Limb (tissue), 2 donors: Measurements from ENCODE around the gene APOL3.
"Not testable (repeated sequence)": the region's sequence is repeated elsewhere in the genome, so short reads cannot be mapped to it uniquely, and the experiment has no call there.

Experiments
- DNase-seq, 2 donors: peaks; one replicate each; pipeline ENCODE4 v3.0.0-alpha.2; 2016; ENCODE audit errors: extremely low spot score in 2 of 2

APOL3 gene

DNA sequence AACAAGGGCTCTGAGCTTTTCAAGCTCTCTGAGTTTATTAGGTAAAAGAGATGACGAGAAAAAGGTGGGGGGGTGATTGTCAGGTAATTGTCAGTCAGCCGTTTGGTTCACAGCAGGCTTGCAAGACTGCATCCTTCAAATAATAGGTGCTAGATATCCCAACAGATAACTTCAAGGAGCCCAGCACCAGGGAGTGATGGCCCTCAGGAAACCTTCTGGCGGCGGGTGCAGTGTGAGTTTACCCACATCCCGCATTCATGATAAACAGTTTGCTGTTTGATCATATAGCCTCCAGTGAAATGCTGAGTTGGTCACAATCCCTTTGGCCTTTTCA lies 1.2 kb upstream of the APOL3 start:
- not testable (repeated sequence) for DNase-seq

GRCh38 chr22:36156515-36157419 lies 3.8 kb downstream of the APOL3 start:
- peak; percentile 62 to 66 for DNase-seq

DNA sequence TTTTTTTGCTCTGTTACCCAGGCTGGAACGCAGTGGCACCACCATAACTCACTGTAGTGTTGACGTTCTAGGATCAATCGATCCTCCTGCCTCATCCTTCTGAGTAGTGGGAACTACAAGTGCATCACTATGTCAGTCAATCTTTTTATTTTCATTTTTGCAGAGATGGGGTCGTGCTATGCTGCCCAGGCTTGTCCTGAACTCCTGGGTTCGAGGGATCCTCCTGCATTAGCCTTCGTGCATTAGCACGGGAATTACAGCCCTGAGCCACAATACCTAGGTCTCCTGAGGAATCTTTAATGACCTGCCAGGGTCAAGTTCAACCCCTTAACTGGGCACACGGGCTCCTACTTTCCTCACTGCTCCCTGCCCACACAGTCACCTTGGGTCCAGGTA lies 4.4 kb downstream of the APOL3 start:
- no peak for DNase-seq

DNA sequence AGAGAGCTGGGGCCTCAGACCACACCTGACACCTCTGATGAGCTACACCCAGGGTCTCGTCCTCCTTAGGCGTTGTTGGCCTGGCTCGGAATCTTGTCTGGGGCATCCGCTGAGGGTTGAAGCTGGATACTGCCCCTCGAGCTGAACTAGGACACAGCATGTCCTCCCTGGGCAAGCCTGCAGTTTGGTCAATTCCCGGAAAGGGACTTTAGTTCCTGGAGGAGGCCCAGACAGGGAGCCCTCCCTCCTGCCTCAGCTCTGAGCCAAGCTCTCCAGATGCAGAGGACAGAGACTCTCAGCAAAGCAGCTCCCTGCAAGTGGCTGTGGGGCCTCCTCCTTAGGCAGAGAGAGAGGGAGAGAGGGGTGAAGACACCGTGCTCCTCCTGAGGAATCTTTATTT lies 4.9 kb downstream of the APOL3 start:
- DNase-seq: peak; percentile 24 to 55

DNA sequence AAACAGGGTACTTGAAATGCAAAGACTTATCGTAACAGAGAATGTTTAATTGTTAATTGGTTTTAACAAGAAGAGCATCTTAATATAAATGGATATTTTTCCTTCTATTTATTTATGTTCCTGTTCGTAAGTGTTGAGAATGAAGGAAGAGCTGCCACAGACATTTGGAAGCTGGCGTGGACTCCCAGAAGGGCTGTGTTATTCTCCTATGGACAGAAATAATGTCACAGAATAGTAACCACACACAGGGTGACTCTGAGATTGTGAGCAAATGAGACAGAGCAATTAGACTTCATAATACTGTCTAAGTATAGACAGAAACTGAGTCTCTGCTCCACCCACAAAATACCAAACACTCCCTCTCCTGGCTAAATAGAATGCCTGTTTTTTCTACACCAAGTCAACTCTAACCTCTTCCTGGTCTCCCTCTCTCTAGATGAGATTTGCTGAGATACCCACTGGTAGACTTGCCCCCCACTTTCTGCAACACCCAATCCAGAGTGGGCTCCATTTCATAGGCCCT lies 6.1 kb downstream of the APOL3 start:
- DNase-seq: no peak

- no peak for DNase-seq
These were observed 6.8 kb downstream of the APOL3 start for GRCh38 chr22:36153501-36154422.

DNA sequence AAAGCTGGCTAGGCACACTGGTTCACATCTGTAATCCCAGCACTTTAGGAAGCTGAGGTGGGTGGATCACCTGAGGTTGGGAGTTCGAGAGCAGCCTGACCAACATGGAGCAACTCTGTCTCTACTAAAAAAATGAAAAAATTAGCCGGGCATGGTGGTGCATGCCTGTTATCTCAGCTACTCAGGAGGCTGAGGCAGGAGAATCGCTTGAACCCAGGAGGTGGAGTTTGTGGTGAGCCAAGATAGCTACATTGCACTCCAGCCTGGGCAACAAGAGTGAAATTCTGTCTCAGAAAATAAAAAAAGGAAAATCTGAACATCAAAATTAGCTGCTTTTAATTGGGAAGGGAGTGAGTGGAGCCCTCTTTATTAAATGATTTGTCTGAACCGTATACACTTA lies 7.7 kb downstream of the APOL3 start:
- not testable (repeated sequence) for DNase-seq

DNA sequence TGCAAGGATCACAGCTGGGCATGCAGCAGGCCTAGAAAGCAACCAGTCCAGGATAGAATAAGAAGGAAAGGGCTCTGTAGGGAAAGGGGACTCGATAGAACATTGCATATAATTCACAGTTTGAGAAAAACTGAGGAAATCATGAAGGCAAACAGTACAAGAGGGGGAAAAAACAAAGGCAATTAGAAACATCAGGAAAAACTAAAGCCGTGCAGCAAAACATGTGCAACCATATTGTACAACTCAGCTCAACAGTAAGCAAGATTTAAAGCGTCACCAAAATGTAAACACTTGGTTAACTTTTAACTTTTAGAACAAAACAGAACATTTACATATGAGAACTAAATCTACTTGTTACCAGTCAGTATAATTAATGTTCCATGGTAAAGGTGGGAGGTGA lies 8.5 kb downstream of the APOL3 start:
- no peak for DNase-seq

DNA sequence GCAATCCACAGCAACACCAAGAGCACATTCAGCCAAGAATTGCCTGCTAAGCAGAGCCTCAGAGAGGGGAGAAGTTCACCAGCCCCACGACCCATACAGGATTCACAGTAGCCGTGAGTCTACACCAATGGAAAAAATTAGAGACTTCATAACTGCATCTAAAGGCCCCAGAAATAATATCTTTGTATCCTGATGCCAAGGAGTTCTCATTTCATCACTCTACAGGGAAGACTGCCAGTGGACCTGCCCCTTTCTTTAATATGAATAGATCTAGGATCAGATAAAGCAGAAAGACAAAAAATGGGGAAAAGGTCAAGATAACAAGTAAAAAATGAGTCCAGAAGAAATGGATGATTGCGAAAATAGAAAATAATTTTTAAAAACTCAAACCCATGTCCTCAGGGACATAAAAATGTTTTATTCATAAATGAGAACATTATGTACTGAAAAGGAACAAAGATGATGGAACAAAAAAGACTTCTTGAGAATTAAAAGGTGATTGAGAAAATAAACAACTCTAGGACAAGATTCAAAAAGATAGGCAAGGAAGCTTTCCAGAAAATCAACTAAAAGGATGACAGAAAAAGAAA lies 9.5 kb downstream of the APOL3 start:
- no peak for DNase-seq

GRCh38 chr22:36149441-36149840 lies 11.1 kb downstream of the APOL3 start:
- DNase-seq: no peak

DNA sequence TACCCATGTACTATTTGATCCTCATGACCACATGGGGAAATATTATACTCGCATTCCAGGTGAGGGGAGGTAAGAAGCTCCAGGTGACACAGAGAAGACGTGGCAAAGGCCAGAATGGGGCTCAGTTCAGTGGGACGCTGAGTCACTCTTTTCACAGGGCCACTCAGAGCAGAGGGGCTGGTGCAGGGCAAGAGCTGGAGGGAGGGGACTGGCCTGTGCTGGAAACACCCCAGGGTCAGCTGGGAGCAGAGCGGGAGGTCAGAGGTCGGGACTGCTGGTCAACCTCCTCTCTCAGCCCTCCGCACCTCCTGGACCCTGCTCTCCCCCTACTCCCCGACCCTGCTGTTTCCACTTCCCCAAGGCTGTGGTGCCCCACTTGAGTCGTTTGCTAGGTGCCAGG lies 12.1 kb downstream of the APOL3 start:
- no peak for DNase-seq

- no peak for DNase-seq
These were observed 13.3 kb downstream of the APOL3 start for GRCh38 chr22:36147196-36147791.

DNA sequence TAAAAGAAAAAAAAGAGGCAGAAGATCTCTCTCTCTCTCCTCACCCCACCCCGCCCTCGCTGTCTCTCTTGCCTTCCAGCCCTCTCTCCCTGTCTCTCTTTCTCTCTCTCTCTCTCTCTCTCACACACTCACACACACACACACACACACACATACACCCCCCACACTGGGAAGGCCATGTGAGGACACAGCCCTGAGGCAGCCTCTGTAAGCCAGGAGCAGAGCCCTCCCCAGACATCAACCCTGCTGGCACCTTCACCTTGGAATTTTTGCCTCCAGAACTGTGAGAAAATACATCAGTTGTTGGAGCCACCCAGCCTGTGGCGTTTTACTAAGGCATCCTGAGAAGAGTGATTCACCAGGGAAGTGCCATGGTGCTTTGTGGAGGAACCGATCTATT lies 14.7 kb downstream of the APOL3 start:
- DNase-seq: no peak

- DNase-seq: peak; percentile 60 to 61
These were observed 15.5 kb downstream of the APOL3 start for GRCh38 chr22:36144886-36145541.

GRCh38 chr22:36143956-36144355 lies 16.6 kb downstream of the APOL3 start:
- DNase-seq: no peak

GRCh38 chr22:36143066-36143815 lies 17.3 kb downstream of the APOL3 start:
- DNase-seq: no peak

DNA sequence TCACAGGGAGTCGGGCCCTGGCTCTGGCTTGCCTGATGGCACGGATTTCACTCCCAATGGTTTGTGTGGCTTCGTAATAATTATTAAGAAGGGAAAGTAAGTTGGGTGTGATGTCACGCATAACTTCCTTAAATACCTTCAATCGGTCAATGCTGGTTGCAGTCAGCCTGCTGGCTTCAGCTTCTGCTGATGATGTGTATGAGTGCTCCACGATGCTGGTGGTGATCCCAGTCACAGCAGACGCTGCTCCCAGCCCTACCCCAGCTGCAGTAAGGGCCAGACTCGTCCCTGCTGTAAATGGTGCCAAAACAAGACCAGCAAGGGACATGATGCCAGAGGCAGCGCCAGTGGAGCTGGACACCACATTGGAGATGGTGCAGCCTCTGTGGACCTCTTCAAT lies 19.1 kb downstream of the APOL3 start:
- DNase-seq: no peak

- not testable (repeated sequence) for DNase-seq
These were observed 21.8 kb downstream of the APOL3 start for GRCh38 chr22:36138709-36139108.

DNA sequence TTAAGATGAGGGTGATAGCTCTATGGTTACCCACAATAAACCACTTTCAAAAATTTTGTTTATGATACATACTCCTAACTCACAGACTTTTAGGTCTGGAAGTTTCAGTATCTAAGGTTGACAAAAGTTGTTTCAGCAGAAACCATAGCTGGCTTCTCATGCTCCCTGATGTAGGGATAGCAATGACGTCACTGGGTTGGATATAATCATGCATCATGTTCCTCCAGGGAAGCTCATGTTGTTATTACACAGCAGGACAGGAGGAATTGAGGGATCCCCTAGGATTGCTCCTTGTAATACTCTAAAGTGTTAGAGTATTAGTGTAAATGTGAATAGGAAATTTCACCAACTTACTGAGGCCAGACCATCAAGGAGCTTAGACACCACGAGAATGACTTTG lies 23.6 kb downstream of the APOL3 start:
- DNase-seq: no peak

DNA sequence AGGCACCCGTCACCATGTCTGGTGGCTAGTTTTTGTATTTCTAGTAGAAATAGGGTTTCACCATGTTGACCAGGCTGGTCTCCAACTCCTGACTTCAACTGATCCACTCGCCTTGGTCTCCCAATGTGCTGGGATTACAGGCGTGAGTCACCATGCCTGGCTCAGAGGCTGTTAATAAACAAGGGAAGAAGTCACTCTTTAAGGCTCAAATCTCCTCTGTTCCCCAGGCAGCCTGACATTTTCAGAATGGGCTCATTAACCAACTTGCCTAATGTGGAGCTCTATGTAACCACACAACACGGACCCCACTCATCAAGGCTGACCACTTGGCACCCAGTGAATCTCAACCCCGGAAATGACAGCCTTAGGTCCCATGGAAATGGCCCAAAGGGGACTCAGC lies 24.1 kb downstream of the APOL3 start:
- no peak for DNase-seq
